GM12878 (cell line): ENCODE results near the gene GPR141. TPM values are rescaled to one million over a fixed set of nuclear protein-coding genes. Genes with fewer than 3 reads are reported as not detected.
A peak's percentile ranks its signal among the peaks of the same experiment; 100 is the strongest.

Experiments used
- ATAC-seq: fragments of 200-7000 bp; cut with Tn5 transposase; 3 replicates; pipeline ENCODE4 v1.9.1; 2020; ENCODE audit warnings: mild to moderate bottlenecking, moderate library complexity
- BruUV-seq: library from RNA; stranded (reverse); fragments of 400-500 nt; replicated peaks from 2 replicates; lab custom pipeline; 2021; lab: Mats Ljungman, UMichigan
- CTCF ChIA-PET: fragments of 300-600 bp; sonication (Branson Sonifier 250); formaldehyde crosslinking; extraction: SDS; loops from one replicate; lab custom pipeline; 2021; ENCODE audit warnings: inconsistent platforms; lab: Yijun Ruan, JAX
- POLR2A ChIA-PET: fragments of 350-600 bp; formaldehyde crosslinking; extraction: SDS; loops from one replicate; lab custom pipeline; 2021; ENCODE audit warnings: inconsistent platforms; lab: Charles Lee
- RAD21 ChIA-PET: fragments of 300-600 bp; sonication (Branson Sonifier 250); formaldehyde crosslinking; loops from one replicate; lab custom pipeline; 2023; ENCODE audit warnings: antibody characterized with exemption; ENCODE audit not compliant: unreplicated experiment; lab: Charles Lee
- SMC1A ChIA-PET: fragments of 300-600 bp; sonication (Branson Sonifier 250); formaldehyde crosslinking; loops from one replicate; lab custom pipeline; 2023; ENCODE audit not compliant: unreplicated experiment, uncharacterized antibody; lab: Charles Lee
- DNase-seq: peaks from one replicate; pipeline ENCODE4 v3.0.0-alpha.2; 2011; ENCODE audit warnings: low read depth, low spot score
- FAIRE-seq: peaks from 3 replicates; lab custom pipeline; 2011; peaks lifted over from hg19 to GRCh38; lab: Jason Lieb, UNC
- H2AFZ ChIP-seq: 2 replicates; pipeline ENCODE4 v1.6.0; 2011; ENCODE audit warnings: low read depth, low read length, control low read depth; ENCODE audit not compliant: control insufficient read depth
- H3K27ac ChIP-seq: 2 replicates; pipeline ENCODE4 v1.5.1; 2011; ENCODE audit warnings: control low read depth; ENCODE audit not compliant: control insufficient read depth, insufficient read depth
- H3K27me3 ChIP-seq, 2 experiments: replicated peaks in 1 of 2; 2 replicates each; pipeline versions ENCODE4 v1.6.0 to v1.6.1; 2011; ENCODE audit warnings: low read length in 1 of 2; ENCODE audit not compliant: control insufficient read depth in 2 of 2, insufficient read depth in 2 of 2
- H3K36me3 ChIP-seq, 2 experiments: 2 replicates each; pipeline ENCODE4 v1.5.1; 2011; ENCODE audit warnings: low read length in 1 of 2; ENCODE audit not compliant: control insufficient read depth in 2 of 2, insufficient read depth in 2 of 2
- H3K4me1 ChIP-seq: 2 replicates; pipeline ENCODE4 v1.6.1; 2011; ENCODE audit warnings: mild to moderate bottlenecking, low read length, moderate library complexity, mixed read lengths; ENCODE audit not compliant: control insufficient read depth, insufficient read depth
- H3K4me2 ChIP-seq: 2 replicates; pipeline ENCODE4 v1.6.0; 2011; ENCODE audit warnings: control low read depth; ENCODE audit not compliant: control insufficient read depth, insufficient read depth
- H3K4me3 ChIP-seq: fragments of 200-600 bp; sonication (generic); 2 replicates; pipeline ENCODE4 v1.5.1; 2016
- H3K79me2 ChIP-seq: 2 replicates; pipeline ENCODE4 v1.6.0; 2011; ENCODE audit warnings: low read length; ENCODE audit not compliant: control insufficient read depth, insufficient read depth
- H3K9ac ChIP-seq: 2 replicates; pipeline ENCODE4 v1.8.0; 2011; ENCODE audit warnings: low read length, control low read depth, mixed read lengths; ENCODE audit not compliant: control insufficient read depth, insufficient read depth
- H3K9me3 ChIP-seq: replicated peaks from 3 replicates; pipeline ENCODE4 v1.5.1; 2011; ENCODE audit warnings: mild to moderate bottlenecking, low read length; ENCODE audit not compliant: control insufficient read depth, insufficient read depth
- H4K20me1 ChIP-seq: 2 replicates; pipeline ENCODE4 v1.6.0; 2011; ENCODE audit not compliant: control insufficient read depth, insufficient read depth
- GABPA ChIP-seq: IDR thresholded peaks from 2 replicates; pipeline ENCODE4 v1.6.1; 2014; ENCODE audit warnings: antibody characterized with exemption, low read depth, mild to moderate bottlenecking, inconsistent platforms
- MYC ChIP-seq: IDR thresholded peaks from 2 replicates; pipeline ENCODE4 v1.6.1; 2011; ENCODE audit warnings: mild to moderate bottlenecking, low read length, moderate library complexity, inconsistent platforms; ENCODE audit not compliant: insufficient read depth, insufficient replicate concordance, insufficient read length, severe bottlenecking
- NFXL1 ChIP-seq: fragments of 450-650 bp; IDR thresholded peaks from 2 replicates; pipeline ENCODE4 v1.6.1; 2017; ENCODE audit warnings: antibody characterized with exemption, mild to moderate bottlenecking, borderline replicate concordance
- ZSCAN29 ChIP-seq: fragments of 450-650 bp; IDR thresholded peaks from 2 replicates; pipeline ENCODE4 v1.6.1; 2017; ENCODE audit warnings: mild to moderate bottlenecking, moderate library complexity
- whole genome bisulfite sequencing: methylation state at CpG from one replicate; pipeline ENCODE4 v1.1.6; 2016; ENCODE audit warnings: low lambda C conversion rate; ENCODE audit not compliant: insufficient replicate concordance, insufficient coverage; ENCODE audit errors: missing lambda C conversion rate; 5-methylcytosine and 5-hydroxymethylcytosine counted together
- in situ Hi-C: fragments of 300-500 bp; cut with MboI; formaldehyde crosslinking; loops from 9 replicates; pipeline ENCODE4 v1.14.3; 2018; ENCODE audit warnings: mixed read lengths
- intact Hi-C: fragments of 100-400 bp; cut with micrococcal nuclease; formaldehyde crosslinking; loops from one replicate; pipeline ENCODE4 v1.14.2; 2022; ENCODE audit not compliant: unreplicated experiment
- polyA plus RNA-seq, 11 experiments: library from polyadenylated mRNA; depleted of rRNA in 4 of 11; unstranded in 6 of 11; stranded (reverse) in 5 of 11; fragments of >200 nt; fragmentation: Nextera tagmentation in 4 of 11; fragmentation: Illumina TruSeq in 1 of 11; extraction: Ambion mirVana in 4 of 11; extraction: Trizol in 1 of 11; gene quantifications; 1 replicate in 1 of 11; 2 replicates in 10 of 11; pipeline versions ENCODE4 v1.2.1 to v1.2.3, GENCODE V29; 2011 to 2016; ENCODE audit warnings: inconsistent platforms in 2 of 11, missing spikeins in 2 of 11, low read depth in 1 of 11
- total RNA-seq, 4 experiments: library from RNA; depleted of rRNA in 3 of 4; stranded (reverse); fragments of >200 nt in 3 of 4; fragmentation: Illumina TruSeq in 1 of 4; extraction: Trizol in 1 of 4; gene quantifications; 2 replicates each; pipeline versions ENCODE4 v1.2.1 to v1.2.3, GENCODE V29; 2013 to 2021
- TF ChIP-seq, protein P1 (sequence below), 3 experiments: IDR thresholded peaks in 2 of 3; conservative IDR thresholded peaks in 1 of 3; 2 replicates each; pipeline ENCODE4 v1.5.1; 2011; ENCODE audit warnings: low read depth in 3 of 3, low read length in 3 of 3, mild to moderate bottlenecking in 3 of 3, control low read depth in 2 of 3, moderate library complexity in 2 of 3, inconsistent platforms in 1 of 3, mixed read lengths in 1 of 3; ENCODE audit not compliant: control insufficient read depth in 2 of 3, insufficient read depth in 1 of 3; ENCODE audit errors: extremely low read depth in 1 of 3
- TF ChIP-seq, protein P2 (sequence below): IDR thresholded peaks from 2 replicates; pipeline ENCODE4 v1.6.1; 2011; ENCODE audit warnings: mild to moderate bottlenecking, low read depth, low read length, moderate library complexity; ENCODE audit not compliant: insufficient replicate concordance
- TF ChIP-seq, protein P3 (sequence below): IDR thresholded peaks from 2 replicates; pipeline ENCODE4 v1.6.1; 2011; ENCODE audit warnings: borderline replicate concordance, low read depth, mild to moderate bottlenecking, moderate library complexity, mixed read lengths, low read length; ENCODE audit not compliant: insufficient read depth; ENCODE audit errors: extremely low read length

Gene GPR141
- total and polyA plus RNA-seq, 10 of the 15 experiments (the other 5 are each of a cell fraction or from before 2014, with no cell fraction given), result 0.56 to 3.9 (median 1.2) TPM

DNA sequence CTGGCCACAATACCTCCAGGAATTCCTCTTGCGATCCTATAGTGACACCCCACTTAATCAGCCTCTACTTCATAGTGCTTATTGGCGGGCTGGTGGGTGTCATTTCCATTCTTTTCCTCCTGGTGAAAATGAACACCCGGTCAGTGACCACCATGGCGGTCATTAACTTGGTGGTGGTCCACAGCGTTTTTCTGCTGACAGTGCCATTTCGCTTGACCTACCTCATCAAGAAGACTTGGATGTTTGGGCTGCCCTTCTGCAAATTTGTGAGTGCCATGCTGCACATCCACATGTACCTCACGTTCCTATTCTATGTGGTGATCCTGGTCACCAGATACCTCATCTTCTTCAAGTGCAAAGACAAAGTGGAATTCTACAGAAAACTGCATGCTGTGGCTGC is 56.8 kb downstream of the GPR141 start:
- Histone ChIP-seq H3K4me1 (no peaks in the 10 kb centered on the region), H3K27me3 (no peaks in the 10 kb centered on the region), H3K4me2 (no peak overlapping the region), H3K79me2 (no peaks in the 10 kb centered on the region), H3K9me3 (no peaks in the 10 kb centered on the region), H3K9ac (no peak overlapping the region), H4K20me1 (no peaks in the 10 kb centered on the region), H2AFZ (no peak overlapping the region), H3K27ac (no peak overlapping the region), H3K4me3 (no peak overlapping the region), H3K36me3 (no peaks in the 10 kb centered on the region)
- intact Hi-C loops (no loop called here), in situ Hi-C loops (no loop called here)
- ATAC-seq (no peak), FAIRE-seq (peak; percentile 59), DNase-seq (no peak)
- ChIA-PET CTCF (interaction anchor here (2.0 kb wide), 1 partner anchor 8 kb away, joined by 10 read pairs; no protein-coding TSS in a partner anchor), SMC1A (interaction anchor here (1.0 to 2.2 kb wide), 4 partner anchors 8 to 94 kb away, joined by 3 to 7 read pairs (median 4); no protein-coding TSS in a partner anchor), POLR2A (no interaction called here), RAD21 (interaction anchor here (1.7 kb wide), 1 partner anchor 92 kb away, joined by 4 read pairs; no protein-coding TSS in a partner anchor)
- no TSS peak for BruUV-seq
- TF ChIP-seq, protein P1, sequence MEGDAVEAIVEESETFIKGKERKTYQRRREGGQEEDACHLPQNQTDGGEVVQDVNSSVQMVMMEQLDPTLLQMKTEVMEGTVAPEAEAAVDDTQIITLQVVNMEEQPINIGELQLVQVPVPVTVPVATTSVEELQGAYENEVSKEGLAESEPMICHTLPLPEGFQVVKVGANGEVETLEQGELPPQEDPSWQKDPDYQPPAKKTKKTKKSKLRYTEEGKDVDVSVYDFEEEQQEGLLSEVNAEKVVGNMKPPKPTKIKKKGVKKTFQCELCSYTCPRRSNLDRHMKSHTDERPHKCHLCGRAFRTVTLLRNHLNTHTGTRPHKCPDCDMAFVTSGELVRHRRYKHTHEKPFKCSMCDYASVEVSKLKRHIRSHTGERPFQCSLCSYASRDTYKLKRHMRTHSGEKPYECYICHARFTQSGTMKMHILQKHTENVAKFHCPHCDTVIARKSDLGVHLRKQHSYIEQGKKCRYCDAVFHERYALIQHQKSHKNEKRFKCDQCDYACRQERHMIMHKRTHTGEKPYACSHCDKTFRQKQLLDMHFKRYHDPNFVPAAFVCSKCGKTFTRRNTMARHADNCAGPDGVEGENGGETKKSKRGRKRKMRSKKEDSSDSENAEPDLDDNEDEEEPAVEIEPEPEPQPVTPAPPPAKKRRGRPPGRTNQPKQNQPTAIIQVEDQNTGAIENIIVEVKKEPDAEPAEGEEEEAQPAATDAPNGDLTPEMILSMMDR (IDR thresholded peaks at IDR 0.05 in 2 of 3, conservative IDR thresholded peaks at IDR 0.05 in 1 of 3; ENCODE audit: control insufficient read depth in 2 of 3, extremely low read depth in 1 of 3, insufficient read depth in 1 of 3, low read depth in 3 of 3, low read length in 3 of 3), result no peak
- TF ChIP-seq NFXL1, result no peak
- 85% methylated on average over 7 of the region's 7 CpGs for WGBS

DNA sequence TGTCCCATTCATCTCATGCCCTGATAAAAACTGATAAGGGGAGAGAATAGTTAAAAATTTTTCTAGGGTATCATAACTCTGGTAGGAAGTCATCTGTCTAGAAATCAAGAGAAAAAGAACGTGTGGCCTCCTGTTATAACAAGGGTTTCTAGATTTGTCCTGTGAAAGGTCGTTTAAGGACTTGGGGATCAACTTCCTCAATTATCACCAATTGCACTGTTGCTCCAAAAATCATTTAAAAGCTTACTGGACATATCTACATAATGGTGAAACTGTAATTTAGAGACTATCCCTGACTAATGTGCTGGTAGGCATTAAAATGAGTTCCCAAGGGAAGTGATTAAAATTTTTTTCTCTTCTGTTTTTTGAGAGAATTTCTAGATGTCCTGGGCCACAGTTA is 58.2 kb downstream of the GPR141 start:
- H3K9ac ChIP-seq, result no peak overlapping the region
- H3K36me3 ChIP-seq, result no peaks in the 10 kb centered on the region
- ChIA-PET CTCF (interaction anchor here (1.8 to 2.0 kb wide), 2 partner anchors 9 to 92 kb away, joined by 7 to 10 read pairs; no protein-coding TSS in a partner anchor), POLR2A (interaction anchor here (1.0 to 1.4 kb wide), 2 partner anchors 9 to 20 kb away, joined by 3 to 7 read pairs; no protein-coding TSS in a partner anchor), RAD21 (interaction anchor here (1.0 to 1.7 kb wide), 2 partner anchors 9 to 90 kb away, joined by 4 read pairs; no protein-coding TSS in a partner anchor), SMC1A (interaction anchor here (0.8 to 2.2 kb wide), 8 partner anchors 9 to 108 kb away, joined by 3 to 7 read pairs (median 3); no protein-coding TSS in a partner anchor)
- no peak for DNase-seq
- no peak overlapping the region for H2AFZ ChIP-seq
- in situ Hi-C loops (no loop called here), intact Hi-C loops (no loop called here)
- 46% methylated on average over 2 of the region's 2 CpGs for WGBS
- H3K4me2 ChIP-seq, result no peak overlapping the region
- no peaks in the 10 kb centered on the region for H3K27me3 ChIP-seq
- no peak for ATAC-seq
- no TSS peak for BruUV-seq
- no peaks in the 10 kb centered on the region for H3K79me2 ChIP-seq
- no peak for FAIRE-seq
- no peaks in the 10 kb centered on the region for H3K9me3 ChIP-seq
- no peak overlapping the region for H3K4me3 ChIP-seq
- H3K27ac ChIP-seq, result no peak overlapping the region
- no peaks in the 10 kb centered on the region for H3K4me1 ChIP-seq
- no peaks in the 10 kb centered on the region for H4K20me1 ChIP-seq
- no peak for TF ChIP-seq GABPA
- TF ChIP-seq, protein P2, sequence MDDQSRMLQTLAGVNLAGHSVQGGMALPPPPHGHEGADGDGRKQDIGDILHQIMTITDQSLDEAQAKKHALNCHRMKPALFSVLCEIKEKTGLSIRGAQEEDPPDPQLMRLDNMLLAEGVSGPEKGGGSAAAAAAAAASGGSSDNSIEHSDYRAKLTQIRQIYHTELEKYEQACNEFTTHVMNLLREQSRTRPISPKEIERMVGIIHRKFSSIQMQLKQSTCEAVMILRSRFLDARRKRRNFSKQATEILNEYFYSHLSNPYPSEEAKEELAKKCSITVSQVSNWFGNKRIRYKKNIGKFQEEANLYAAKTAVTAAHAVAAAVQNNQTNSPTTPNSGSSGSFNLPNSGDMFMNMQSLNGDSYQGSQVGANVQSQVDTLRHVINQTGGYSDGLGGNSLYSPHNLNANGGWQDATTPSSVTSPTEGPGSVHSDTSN, result no peak
- no peak for TF ChIP-seq ZSCAN29
- no peak for TF ChIP-seq MYC
- TF ChIP-seq, protein P3, sequence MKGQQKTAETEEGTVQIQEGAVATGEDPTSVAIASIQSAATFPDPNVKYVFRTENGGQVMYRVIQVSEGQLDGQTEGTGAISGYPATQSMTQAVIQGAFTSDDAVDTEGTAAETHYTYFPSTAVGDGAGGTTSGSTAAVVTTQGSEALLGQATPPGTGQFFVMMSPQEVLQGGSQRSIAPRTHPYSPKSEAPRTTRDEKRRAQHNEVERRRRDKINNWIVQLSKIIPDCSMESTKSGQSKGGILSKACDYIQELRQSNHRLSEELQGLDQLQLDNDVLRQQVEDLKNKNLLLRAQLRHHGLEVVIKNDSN, result no peak
